Right lobe of liver (tissue), 6 donors: ENCODE data around the gene ZNF710. TPM values are rescaled to one million over a fixed set of nuclear protein-coding genes. Genes with fewer than 3 reads are reported as not detected.

Experiments
- ATAC-seq, 4 donors: fragments of 200-7000 bp; cut with Tn5 transposase; one replicate each; pipeline ENCODE4 v1.9.1; 2020; ENCODE audit warnings: mild to moderate bottlenecking in 4 of 4, moderate library complexity in 4 of 4
- DNase-seq, 3 donors: peaks; one replicate each; pipeline ENCODE4 v3.0.0-alpha.2; 2020
- H3K27ac ChIP-seq, 3 donors: fragments of 200-600 bp; one replicate each; pipeline ENCODE4 v1.8.0; 2022
- H3K27me3 ChIP-seq, 2 donors: fragments of 200-600 bp; one replicate each; pipeline ENCODE4 v1.8.0; 2022
- H3K36me3 ChIP-seq, 4 donors: fragments of 200-600 bp; sonication (generic) in 1 of 4; one replicate each; pipeline versions ENCODE4 v1.5.1 to v1.8.0; 2017 to 2022; ENCODE audit warnings: control low read depth in 1 of 4
- H3K4me1 ChIP-seq, 4 donors: fragments of 200-600 bp; sonication (generic) in 1 of 4; one replicate each; pipeline versions ENCODE4 v1.5.1 to v1.8.0; 2017 to 2022; ENCODE audit warnings: control low read depth in 1 of 4
- H3K4me3 ChIP-seq, 3 donors: fragments of 200-600 bp; one replicate each; pipeline ENCODE4 v1.8.0; 2022
- H3K9me3 ChIP-seq, 4 donors: fragments of 200-600 bp; sonication (generic) in 1 of 4; one replicate each; pipeline versions ENCODE4 v1.5.1 to v1.8.0; 2017 to 2022; ENCODE audit warnings: control low read depth in 1 of 4
- CTCF ChIP-seq, 4 donors: fragments of 200-600 bp in 3 of 4; fragments of 450-650 bp in 1 of 4; IDR thresholded peaks; one replicate each; pipeline versions ENCODE4 v1.5.1 to v1.8.0; 2016 to 2022; ENCODE audit warnings: antibody characterized with exemption in 4 of 4, mild to moderate bottlenecking in 2 of 4
- POLR2A ChIP-seq: fragments of 450-650 bp; IDR thresholded peaks from one replicate; pipeline ENCODE4 v1.6.1; 2017; ENCODE audit warnings: antibody characterized with exemption, mild to moderate bottlenecking
- WGBS: methylation state at CpG from one replicate; pipeline ENCODE4 v1.1.6; 2018; ENCODE audit warnings: low coverage, low lambda C conversion rate; ENCODE audit not compliant: insufficient coverage; ENCODE audit errors: missing lambda C conversion rate; 5-methylcytosine and 5-hydroxymethylcytosine counted together
- intact Hi-C, 2 donors: fragments of 100-400 bp; cut with DNase I; formaldehyde crosslinking; loops; one replicate each; pipeline versions ENCODE4 v1.11.2 to v1.14.1; 2022
- total RNA-seq, 6 experiments: library from RNA; depleted of rRNA in 2 of 6; stranded (reverse); fragments of >200 nt in 2 of 6; fragmentation: NEBNext Ultra II Directional in 3 of 6; extraction: Animal tissue kit (Norgen Biotek cat#: 25700) in 3 of 6; gene quantifications; one replicate each; pipeline versions ENCODE4 v1.1.0 to v1.2.4, GENCODE V29; 2016 to 2023
- donor health status: DM: no; HTN: yes; CAD: no.
- donor health status: DM: no; HTN: no; CAD: no.
- donor health status: DM: no; HTN: no; CAD: no.
- donor health status: DM: no; HTN: yes; CAD: no.
- donor health status: DM: no; HTN: yes; CAD: no.

ZNF710 gene
- total RNA-seq, 6 experiments from 2014 or later: 4.7 to 17.1 (median 7.4) TPM

DNA sequence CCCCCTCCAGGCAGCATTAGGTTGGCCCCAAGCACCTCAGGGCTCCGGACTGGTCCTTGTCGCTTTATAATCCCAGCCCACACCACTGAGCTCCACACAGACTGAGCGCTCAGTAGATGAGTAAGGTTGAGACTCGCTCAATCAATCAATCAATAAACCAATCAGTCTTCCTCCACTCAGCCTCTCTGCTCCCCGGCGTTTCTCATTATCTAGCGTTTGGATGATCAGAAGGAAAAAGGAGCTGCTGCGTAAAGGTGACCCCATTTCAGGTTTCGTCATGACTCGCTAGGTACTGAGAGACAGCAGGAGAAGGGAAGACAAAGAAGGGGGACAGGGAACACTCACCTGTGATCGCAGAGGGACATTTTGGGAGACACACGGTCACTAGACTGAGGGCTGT lies 41.2 kb downstream of the ZNF710 start:
- H3K4me1 ChIP-seq: peaks cover 0 to 19% (median 12%) of the 10 kb centered on the region in 4 donors
- DNase-seq (peak in 1 of 3 donors; percentile 18), ATAC-seq (no peak)
- no peak overlapping the region for H3K4me3 ChIP-seq
- no peaks in the 10 kb centered on the region for H3K9me3 ChIP-seq
- no peak overlapping the region for H3K27ac ChIP-seq
- no peaks in the 10 kb centered on the region for H3K27me3 ChIP-seq
- 91% methylated on average over 9 of the region's 12 CpGs for whole genome bisulfite sequencing
- no peaks in the 10 kb centered on the region for H3K36me3 ChIP-seq
- TF ChIP-seq POLR2A (no peak), CTCF (IDR thresholded peaks at IDR 0.05) (no peak)
- intact Hi-C loops: no loop called here

GRCh38 chr15:90042766-90043529 lies 41.8 kb downstream of the ZNF710 start:
- Histone ChIP-seq H3K27ac (no peak overlapping the region), H3K9me3 (no peaks in the 10 kb centered on the region), H3K36me3 (no peaks in the 10 kb centered on the region), H3K27me3 (no peaks in the 10 kb centered on the region), H3K4me1 (peaks cover 0 to 18% (median 8%) of the 10 kb centered on the region in 4 donors), H3K4me3 (no peak overlapping the region)
- no peak for TF ChIP-seq CTCF (IDR thresholded peaks at IDR 0.05)
- no peak for TF ChIP-seq POLR2A
- 100% methylated on average over 1 of the region's 27 CpGs for WGBS
- ATAC-seq (no peak), DNase-seq (peak in 1 of 3 donors; percentile 46)
- intact Hi-C loops: no loop called here

DNA sequence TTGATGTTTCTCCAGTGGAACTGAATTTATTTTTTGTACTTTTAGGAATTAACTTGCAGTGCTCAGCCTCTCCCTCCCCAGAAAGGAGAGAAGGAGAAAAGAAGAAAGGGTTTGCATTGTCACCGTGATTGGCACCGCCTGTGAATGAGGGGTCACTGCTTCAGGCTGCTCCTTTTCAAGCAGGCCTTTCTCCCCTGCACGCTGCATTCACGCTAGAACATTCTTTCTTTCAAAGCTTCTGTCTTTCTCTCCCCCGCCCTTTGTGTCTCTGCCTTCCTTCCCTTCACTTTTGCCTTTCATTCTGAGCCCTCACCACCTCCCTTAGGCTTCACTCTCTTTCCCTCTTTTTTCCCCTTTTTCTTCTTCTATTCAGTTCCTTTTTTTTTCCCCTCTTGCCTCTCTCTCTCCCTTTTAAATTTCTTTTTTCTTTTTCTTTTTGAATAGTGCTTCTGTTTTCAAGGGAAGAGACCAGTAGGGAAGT lies 42.4 kb downstream of the ZNF710 start:
- DNase-seq (peak in 1 of 3 donors; percentile 15), ATAC-seq (no peak)
- TF ChIP-seq CTCF (IDR thresholded peaks at IDR 0.05) (no peak), POLR2A (no peak)
- Histone ChIP-seq H3K36me3 (no peaks in the 10 kb centered on the region), H3K4me1 (peaks cover 0 to 14% (median 5%) of the 10 kb centered on the region in 4 donors), H3K27me3 (no peaks in the 10 kb centered on the region), H3K9me3 (no peaks in the 10 kb centered on the region), H3K4me3 (no peak overlapping the region), H3K27ac (no peak overlapping the region)
- intact Hi-C loops: no loop called here
- WGBS: 91% methylated on average over 5 of the region's 5 CpGs

DNA sequence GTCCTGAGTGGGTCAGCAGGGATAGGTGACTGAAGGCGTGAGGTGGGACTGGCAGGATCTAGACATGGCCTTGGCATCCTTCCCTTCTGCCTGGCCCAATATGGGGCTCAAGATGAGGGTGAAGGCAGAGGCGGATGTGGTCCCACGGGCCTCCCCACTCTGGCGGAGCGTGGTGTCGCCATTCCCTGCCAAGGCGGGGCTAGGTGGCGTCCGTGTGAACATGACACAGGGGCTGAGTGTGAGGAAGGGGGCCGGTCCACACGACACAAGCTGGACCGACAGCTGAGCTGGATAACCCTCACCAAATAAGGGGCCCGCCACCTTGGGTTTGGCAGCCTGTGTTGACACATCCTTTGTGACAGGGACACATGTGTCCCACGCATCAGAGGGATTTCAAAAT lies 43.1 kb downstream of the ZNF710 start:
- ATAC-seq (no peak), DNase-seq (peak in 1 of 3 donors; percentile 48)
- no peaks in the 10 kb centered on the region for H3K27me3 ChIP-seq
- H3K4me1 ChIP-seq: peaks cover 0 to 9% (median 2%) of the 10 kb centered on the region in 4 donors
- no CpG with 5 or more reads among the region's 14 CpGs for WGBS
- no peak overlapping the region for H3K27ac ChIP-seq
- H3K4me3 ChIP-seq: no peak overlapping the region
- no peaks in the 10 kb centered on the region for H3K9me3 ChIP-seq
- no peaks in the 10 kb centered on the region for H3K36me3 ChIP-seq
- no peak for TF ChIP-seq POLR2A
- TF ChIP-seq CTCF (IDR thresholded peaks at IDR 0.05): no peak
- intact Hi-C loops: no loop called here
